ENCODE measurements around the gene ELFN1.

DNA sequence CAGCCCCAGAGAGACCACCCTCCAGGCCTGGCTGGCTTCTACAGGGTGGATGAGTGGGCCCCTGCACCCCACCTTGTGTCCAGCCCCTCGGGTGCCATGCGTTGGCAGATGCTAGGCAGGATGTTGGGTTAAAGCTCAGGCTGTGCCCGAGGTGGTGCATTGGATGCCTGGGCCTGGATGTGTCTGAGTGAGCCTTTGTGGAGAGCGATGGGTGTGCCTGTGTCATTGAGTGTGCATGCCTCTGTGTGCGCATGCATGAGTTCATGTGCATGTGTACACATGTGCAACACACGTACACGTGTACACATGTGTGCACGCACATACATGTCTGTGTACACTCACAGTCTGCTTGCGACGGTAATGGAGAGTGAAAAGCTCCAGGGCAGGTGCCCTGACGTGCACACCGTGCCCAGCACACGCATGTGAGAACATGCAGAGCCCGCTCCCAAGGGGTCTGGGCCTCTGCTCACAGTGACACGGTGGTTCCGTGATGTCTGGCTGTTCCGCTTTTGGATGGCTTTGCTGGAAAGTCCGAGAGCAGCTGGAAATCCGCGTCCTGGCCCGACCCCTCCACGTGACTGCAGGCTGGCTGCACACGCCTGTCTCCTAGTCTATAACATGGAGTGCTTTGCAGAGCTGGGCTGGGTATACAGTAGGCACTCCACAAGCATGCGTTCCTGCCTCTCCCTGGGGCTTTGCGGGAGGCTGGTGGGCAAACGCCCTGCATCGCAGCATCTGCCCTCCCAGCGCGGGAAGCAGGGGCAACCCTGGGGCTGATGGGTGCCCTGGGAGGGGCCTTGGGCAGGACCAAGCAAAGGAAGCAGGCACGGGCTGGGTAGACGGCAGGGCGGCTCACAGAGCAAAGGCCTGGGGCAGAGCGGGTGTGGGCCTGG is 36.9 kb downstream of the ELFN1 start:
- TF ChIP-seq, protein P1, sequence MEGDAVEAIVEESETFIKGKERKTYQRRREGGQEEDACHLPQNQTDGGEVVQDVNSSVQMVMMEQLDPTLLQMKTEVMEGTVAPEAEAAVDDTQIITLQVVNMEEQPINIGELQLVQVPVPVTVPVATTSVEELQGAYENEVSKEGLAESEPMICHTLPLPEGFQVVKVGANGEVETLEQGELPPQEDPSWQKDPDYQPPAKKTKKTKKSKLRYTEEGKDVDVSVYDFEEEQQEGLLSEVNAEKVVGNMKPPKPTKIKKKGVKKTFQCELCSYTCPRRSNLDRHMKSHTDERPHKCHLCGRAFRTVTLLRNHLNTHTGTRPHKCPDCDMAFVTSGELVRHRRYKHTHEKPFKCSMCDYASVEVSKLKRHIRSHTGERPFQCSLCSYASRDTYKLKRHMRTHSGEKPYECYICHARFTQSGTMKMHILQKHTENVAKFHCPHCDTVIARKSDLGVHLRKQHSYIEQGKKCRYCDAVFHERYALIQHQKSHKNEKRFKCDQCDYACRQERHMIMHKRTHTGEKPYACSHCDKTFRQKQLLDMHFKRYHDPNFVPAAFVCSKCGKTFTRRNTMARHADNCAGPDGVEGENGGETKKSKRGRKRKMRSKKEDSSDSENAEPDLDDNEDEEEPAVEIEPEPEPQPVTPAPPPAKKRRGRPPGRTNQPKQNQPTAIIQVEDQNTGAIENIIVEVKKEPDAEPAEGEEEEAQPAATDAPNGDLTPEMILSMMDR (IDR thresholded peaks at IDR 0.05; ENCODE audit: insufficient read depth, low read depth, low read length): no peak
- no peak for TF ChIP-seq EZH2 (IDR thresholded peaks at IDR 0.05; ENCODE audit: insufficient read depth, low read length)

Measured in astrocyte (in vitro differentiated cells and primary cell).